ENCODE data around the gene CPLX4.

GRCh38 chr18:59272891-59273758 lies 45.3 kb downstream of the CPLX4 start, which contains the start of gene RAX:
- TF ChIP-seq, protein P1, sequence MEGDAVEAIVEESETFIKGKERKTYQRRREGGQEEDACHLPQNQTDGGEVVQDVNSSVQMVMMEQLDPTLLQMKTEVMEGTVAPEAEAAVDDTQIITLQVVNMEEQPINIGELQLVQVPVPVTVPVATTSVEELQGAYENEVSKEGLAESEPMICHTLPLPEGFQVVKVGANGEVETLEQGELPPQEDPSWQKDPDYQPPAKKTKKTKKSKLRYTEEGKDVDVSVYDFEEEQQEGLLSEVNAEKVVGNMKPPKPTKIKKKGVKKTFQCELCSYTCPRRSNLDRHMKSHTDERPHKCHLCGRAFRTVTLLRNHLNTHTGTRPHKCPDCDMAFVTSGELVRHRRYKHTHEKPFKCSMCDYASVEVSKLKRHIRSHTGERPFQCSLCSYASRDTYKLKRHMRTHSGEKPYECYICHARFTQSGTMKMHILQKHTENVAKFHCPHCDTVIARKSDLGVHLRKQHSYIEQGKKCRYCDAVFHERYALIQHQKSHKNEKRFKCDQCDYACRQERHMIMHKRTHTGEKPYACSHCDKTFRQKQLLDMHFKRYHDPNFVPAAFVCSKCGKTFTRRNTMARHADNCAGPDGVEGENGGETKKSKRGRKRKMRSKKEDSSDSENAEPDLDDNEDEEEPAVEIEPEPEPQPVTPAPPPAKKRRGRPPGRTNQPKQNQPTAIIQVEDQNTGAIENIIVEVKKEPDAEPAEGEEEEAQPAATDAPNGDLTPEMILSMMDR (IDR thresholded peaks at IDR 0.05; ENCODE audit: extremely low read depth in 1 of 2, insufficient read depth in 1 of 2, low read depth in 1 of 2, low read length in 2 of 2) = peak; percentile 13 to 22
- no peak for TF ChIP-seq POLR2A (IDR thresholded peaks at IDR 0.05; ENCODE audit: low read depth, low read length)
- TF ChIP-seq POLR2AphosphoS5 (IDR thresholded peaks at IDR 0.05; ENCODE audit: insufficient read depth, low read depth, low read length) = no peak
- peak; percentile 96 for TF ChIP-seq EZH2 (IDR thresholded peaks at IDR 0.05; ENCODE audit: borderline replicate concordance, low read depth, low read length, severe bottlenecking)
- no peak for TF ChIP-seq FOS (IDR thresholded peaks at IDR 0.05; ENCODE audit: borderline replicate concordance, insufficient read depth, low read length)
- TF ChIP-seq, protein P2, sequence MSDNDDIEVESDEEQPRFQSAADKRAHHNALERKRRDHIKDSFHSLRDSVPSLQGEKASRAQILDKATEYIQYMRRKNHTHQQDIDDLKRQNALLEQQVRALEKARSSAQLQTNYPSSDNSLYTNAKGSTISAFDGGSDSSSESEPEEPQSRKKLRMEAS (IDR thresholded peaks at IDR 0.05; ENCODE audit: insufficient read depth, insufficient read length) = no peak
- TF ChIP-seq JUN (IDR thresholded peaks at IDR 0.05; ENCODE audit: borderline replicate concordance, insufficient read depth, insufficient read length, low read depth) = no peak
